Measurements from ENCODE around the gene GRIK4.

The GRIK4 gene

GRCh38 chr11:120666121-120666639 lies 154.6 kb downstream of the GRIK4 start:
- Histone ChIP-seq H3K9ac (no peak overlapping the region), H2AFZ (ENCODE audit: low read depth) (no peak overlapping the region), H3K4me3 (IDR thresholded peaks at IDR 0.05; ENCODE audit: insufficient read depth, low read depth, low read length) (no peak overlapping the region), H3K4me2 (no peak overlapping the region), H3K27me3 (ENCODE audit: insufficient read depth, low read depth) (no peaks in the 10 kb centered on the region), H3K4me1 (ENCODE audit: low read depth, poor library complexity, severe bottlenecking) (no peaks in the 10 kb centered on the region), H3K36me3 (ENCODE audit: insufficient read depth) (no peaks in the 10 kb centered on the region), H3K79me2 (ENCODE audit: insufficient read depth, low read depth) (no peaks in the 10 kb centered on the region), H3K27ac (no peak overlapping the region), H4K20me1 (ENCODE audit: insufficient read depth) (no peaks in the 10 kb centered on the region)
- TF ChIP-seq CTCF (conservative IDR thresholded peaks at IDR 0.05; ENCODE audit: low read depth, low read length), result no peak

- Histone ChIP-seq H3K27me3 (ENCODE audit: insufficient read depth, low read depth) (no peaks in the 10 kb centered on the region), H3K36me3 (ENCODE audit: insufficient read depth) (no peaks in the 10 kb centered on the region), H3K4me1 (ENCODE audit: low read depth, poor library complexity, severe bottlenecking) (no peaks in the 10 kb centered on the region), H3K4me3 (IDR thresholded peaks at IDR 0.05; ENCODE audit: insufficient read depth, low read depth, low read length) (no peak overlapping the region), H3K9ac (no peak overlapping the region), H3K4me2 (no peak overlapping the region), H4K20me1 (ENCODE audit: insufficient read depth) (no peaks in the 10 kb centered on the region), H3K79me2 (ENCODE audit: insufficient read depth, low read depth) (no peaks in the 10 kb centered on the region), H3K27ac (no peak overlapping the region), H2AFZ (ENCODE audit: low read depth) (no peak overlapping the region)
- no peak for TF ChIP-seq CTCF (conservative IDR thresholded peaks at IDR 0.05; ENCODE audit: low read depth, low read length)
Measured at GRCh38 chr11:120667281-120667680, 155.7 kb downstream of the GRIK4 start.

GRCh38 chr11:120667934-120668333 lies 156.4 kb downstream of the GRIK4 start:
- Histone ChIP-seq H3K36me3 (ENCODE audit: insufficient read depth) (no peaks in the 10 kb centered on the region), H3K27me3 (ENCODE audit: insufficient read depth, low read depth) (no peaks in the 10 kb centered on the region), H3K4me1 (ENCODE audit: low read depth, poor library complexity, severe bottlenecking) (no peaks in the 10 kb centered on the region), H3K4me3 (IDR thresholded peaks at IDR 0.05; ENCODE audit: insufficient read depth, low read depth, low read length) (no peak overlapping the region), H3K4me2 (no peak overlapping the region), H4K20me1 (ENCODE audit: insufficient read depth) (no peaks in the 10 kb centered on the region), H3K79me2 (ENCODE audit: insufficient read depth, low read depth) (no peaks in the 10 kb centered on the region), H3K9ac (no peak overlapping the region), H3K27ac (no peak overlapping the region), H2AFZ (ENCODE audit: low read depth) (no peak overlapping the region)
- no peak for TF ChIP-seq CTCF (conservative IDR thresholded peaks at IDR 0.05; ENCODE audit: low read depth, low read length)

- H3K4me3 ChIP-seq (IDR thresholded peaks at IDR 0.05; ENCODE audit: insufficient read depth, low read depth, low read length), result no peak overlapping the region
- H4K20me1 ChIP-seq (ENCODE audit: insufficient read depth), result no peaks in the 10 kb centered on the region
- no peaks in the 10 kb centered on the region for H3K4me1 ChIP-seq (ENCODE audit: low read depth, poor library complexity, severe bottlenecking)
- H3K36me3 ChIP-seq (ENCODE audit: insufficient read depth), result no peaks in the 10 kb centered on the region
- H3K79me2 ChIP-seq (ENCODE audit: insufficient read depth, low read depth), result no peaks in the 10 kb centered on the region
- H3K9ac ChIP-seq, result no peak overlapping the region
- H3K4me2 ChIP-seq, result no peak overlapping the region
- H2AFZ ChIP-seq (ENCODE audit: low read depth), result no peak overlapping the region
- H3K27ac ChIP-seq, result no peak overlapping the region
- no peak for TF ChIP-seq CTCF (conservative IDR thresholded peaks at IDR 0.05; ENCODE audit: low read depth, low read length)
- no peaks in the 10 kb centered on the region for H3K27me3 ChIP-seq (ENCODE audit: insufficient read depth, low read depth)
Measured at GRCh38 chr11:120668537-120668936, 157.0 kb downstream of the GRIK4 start.
